GM10266 (cell line): ENCODE data around the gene CDK19.

Experiments
- DNase-seq: peaks from one replicate; pipeline ENCODE4 v3.0.0; 2012; ENCODE audit errors: extremely low spot score
- CTCF ChIP-seq: IDR thresholded peaks from 2 replicates; pipeline ENCODE4 v1.5.1; 2012; ENCODE audit warnings: mild to moderate bottlenecking, low read depth; ENCODE audit not compliant: control insufficient read depth, insufficient read depth; ENCODE audit errors: missing control alignments

CDK19 gene

GRCh38 chr6:110635096-110635495, 180.2 kb downstream of the CDK19 start:
- no peak for TF ChIP-seq CTCF
- DNase-seq, result no peak

GRCh38 chr6:110633731-110634213, 181.5 kb downstream of the CDK19 start:
- no peak for TF ChIP-seq CTCF
- DNase-seq, result no peak

- no peak for DNase-seq
Measured at GRCh38 chr6:110629153-110629552, 186.1 kb downstream of the CDK19 start.

GRCh38 chr6:110628330-110628729, 186.9 kb downstream of the CDK19 start:
- no peak for TF ChIP-seq CTCF
- DNase-seq, result no peak

More at GRCh38 chr6:110629153-110629552, 186.1 kb downstream of the CDK19 start:
- TF ChIP-seq CTCF, result no peak

- no peak for TF ChIP-seq CTCF
- no peak for DNase-seq
Measured at GRCh38 chr6:110626442-110626841, 188.8 kb downstream of the CDK19 start.

GRCh38 chr6:110625883-110626282, 189.4 kb downstream of the CDK19 start:
- no peak for DNase-seq
- TF ChIP-seq CTCF, result no peak

GRCh38 chr6:110622912-110623578, 192.2 kb downstream of the CDK19 start:
- no peak for TF ChIP-seq CTCF

More at GRCh38 chr6:110622912-110623578, 192.2 kb downstream of the CDK19 start:
- DNase-seq, result no peak
